Testis (tissue), 2 donors: ENCODE measurements around the gene THAP3.

Experiments
- POLR2A ChIP-seq: fragments of 450-650 bp; IDR thresholded peaks from one replicate; pipeline ENCODE4 v1.6.1; 2017; ENCODE audit warnings: antibody characterized with exemption, mild to moderate bottlenecking, moderate library complexity
- TF ChIP-seq, protein P1 (sequence below), 3 experiments: fragments of 450-650 bp in 2 of 3; fragments of 200-600 bp in 1 of 3; sonication (generic) in 1 of 3; IDR thresholded peaks; one replicate each; pipeline ENCODE4 v1.5.1; 2016 to 2019; ENCODE audit warnings: antibody characterized with exemption in 3 of 3, mild to moderate bottlenecking in 2 of 3, moderate library complexity in 1 of 3

DNA sequence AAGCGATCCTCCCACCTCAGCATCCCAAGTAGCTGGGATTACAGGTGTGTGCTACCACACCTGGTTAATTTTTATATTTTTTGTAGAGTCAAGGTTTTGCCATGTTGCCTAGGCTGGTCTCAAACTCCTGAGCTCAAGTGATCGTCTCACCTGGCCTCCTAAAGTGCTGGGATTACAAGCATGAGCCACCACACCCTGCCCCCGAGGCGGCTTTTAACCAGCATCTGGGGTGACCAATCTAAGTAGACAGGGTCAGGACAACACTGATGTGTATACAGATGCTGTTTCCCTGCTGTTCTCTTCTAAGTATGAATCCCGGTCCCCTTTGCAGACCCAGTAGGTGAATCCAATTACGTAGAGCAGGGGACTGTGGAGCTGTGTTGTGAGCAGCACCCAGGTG lies 23.9 kb downstream of the THAP3 start:
- TF ChIP-seq POLR2A, result no peak
- TF ChIP-seq, protein P1, sequence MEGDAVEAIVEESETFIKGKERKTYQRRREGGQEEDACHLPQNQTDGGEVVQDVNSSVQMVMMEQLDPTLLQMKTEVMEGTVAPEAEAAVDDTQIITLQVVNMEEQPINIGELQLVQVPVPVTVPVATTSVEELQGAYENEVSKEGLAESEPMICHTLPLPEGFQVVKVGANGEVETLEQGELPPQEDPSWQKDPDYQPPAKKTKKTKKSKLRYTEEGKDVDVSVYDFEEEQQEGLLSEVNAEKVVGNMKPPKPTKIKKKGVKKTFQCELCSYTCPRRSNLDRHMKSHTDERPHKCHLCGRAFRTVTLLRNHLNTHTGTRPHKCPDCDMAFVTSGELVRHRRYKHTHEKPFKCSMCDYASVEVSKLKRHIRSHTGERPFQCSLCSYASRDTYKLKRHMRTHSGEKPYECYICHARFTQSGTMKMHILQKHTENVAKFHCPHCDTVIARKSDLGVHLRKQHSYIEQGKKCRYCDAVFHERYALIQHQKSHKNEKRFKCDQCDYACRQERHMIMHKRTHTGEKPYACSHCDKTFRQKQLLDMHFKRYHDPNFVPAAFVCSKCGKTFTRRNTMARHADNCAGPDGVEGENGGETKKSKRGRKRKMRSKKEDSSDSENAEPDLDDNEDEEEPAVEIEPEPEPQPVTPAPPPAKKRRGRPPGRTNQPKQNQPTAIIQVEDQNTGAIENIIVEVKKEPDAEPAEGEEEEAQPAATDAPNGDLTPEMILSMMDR (IDR thresholded peaks at IDR 0.05), result no peak
